IMR-90 (cell line): ENCODE results near the gene DNAH17. TPM values are rescaled to one million over a fixed set of nuclear protein-coding genes. Genes with fewer than 3 reads are reported as not detected.

Experiments
- ATAC-seq: fragments of 200-7000 bp; cut with Tn5 transposase; 2 replicates; pipeline ENCODE4 v1.9.1; 2020; ENCODE audit warnings: low read depth, mild to moderate bottlenecking, moderate library complexity
- BruUV-seq: library from RNA; stranded (reverse); fragments of 400-500 nt; replicated peaks from 2 replicates; lab custom pipeline; 2021; lab: Mats Ljungman, UMichigan
- CTCF ChIA-PET: fragments of 300-600 bp; formaldehyde crosslinking; extraction: SDS; loops from one replicate; lab custom pipeline; 2021; ENCODE audit warnings: antibody characterized with exemption; lab: Yijun Ruan, JAX
- POLR2A ChIA-PET: fragments of 300-600 bp; sonication (Branson Sonifier 250); formaldehyde crosslinking; loops from one replicate; lab custom pipeline; 2022; ENCODE audit warnings: antibody characterized with exemption; ENCODE audit not compliant: unreplicated experiment; lab: Charles Lee
- DNase-seq: peaks from one replicate; pipeline ENCODE4 v3.0.0; 2013
- H2AFZ ChIP-seq: replicated peaks from 2 replicates; pipeline ENCODE3; 2013; ENCODE audit warnings: low read length, mild to moderate bottlenecking; ENCODE audit not compliant: poor library complexity
- H2AK5ac ChIP-seq: 2 replicates; pipeline ENCODE4 v1.6.1; 2013; ENCODE audit warnings: low read depth, low read length, inconsistent platforms
- H2AK9ac ChIP-seq: replicated peaks from 2 replicates; pipeline ENCODE3; 2013; ENCODE audit warnings: mild to moderate bottlenecking, low read depth, low read length, moderate library complexity; ENCODE audit not compliant: poor library complexity
- H2BK120ac ChIP-seq: 2 replicates; pipeline ENCODE4 v1.6.1; 2013; ENCODE audit warnings: low read depth, low read length, inconsistent platforms
- H2BK15ac ChIP-seq: 3 replicates; pipeline ENCODE4 v1.6.1; 2013; ENCODE audit warnings: low read depth, low read length, inconsistent platforms
- H2BK20ac ChIP-seq: 2 replicates; pipeline ENCODE4 v1.6.1; 2013; ENCODE audit warnings: low read depth, mild to moderate bottlenecking, inconsistent platforms, low read length, moderate library complexity
- H2BK5ac ChIP-seq: 2 replicates; pipeline ENCODE4 v1.6.1; 2013; ENCODE audit warnings: mild to moderate bottlenecking, low read depth, low read length, inconsistent platforms; ENCODE audit not compliant: poor library complexity, severe bottlenecking
- H3K14ac ChIP-seq: replicated peaks from 2 replicates; pipeline ENCODE4 v1.6.1; 2013; ENCODE audit warnings: low read depth, low read length, inconsistent platforms
- H3K18ac ChIP-seq: 2 replicates; pipeline ENCODE4 v1.6.1; 2013; ENCODE audit warnings: low read depth, low read length, control low read depth
- H3K23ac ChIP-seq: 2 replicates; pipeline ENCODE4 v1.6.1; 2013; ENCODE audit warnings: low read depth, low read length, inconsistent platforms
- H3K27ac ChIP-seq: 2 replicates; pipeline ENCODE4 v1.5.1; 2013; ENCODE audit warnings: mild to moderate bottlenecking, control low read depth, low read length; ENCODE audit not compliant: insufficient read depth
- H3K27me3 ChIP-seq: 2 replicates; pipeline ENCODE4 v1.6.1; 2013; ENCODE audit warnings: low read length; ENCODE audit not compliant: control insufficient read depth, insufficient read depth
- H3K36me3 ChIP-seq: 2 replicates; pipeline ENCODE4 v1.6.1; 2013; ENCODE audit warnings: low read length, mixed read lengths; ENCODE audit not compliant: control insufficient read depth, insufficient read depth
- H3K4ac ChIP-seq: 2 replicates; pipeline ENCODE4 v1.6.1; 2013; ENCODE audit warnings: low read depth, low read length, inconsistent platforms
- H3K4me1 ChIP-seq: 2 replicates; pipeline ENCODE4 v1.6.1; 2013; ENCODE audit warnings: low read length, mixed read lengths; ENCODE audit not compliant: control insufficient read depth, insufficient read depth
- H3K4me2 ChIP-seq: 2 replicates; pipeline ENCODE4 v1.6.1; 2013; ENCODE audit warnings: low read depth, mild to moderate bottlenecking, control low read depth, low read length, moderate library complexity
- H3K4me3 ChIP-seq: 2 replicates; pipeline ENCODE4 v1.5.1; 2013; ENCODE audit warnings: low read depth, mild to moderate bottlenecking, control low read depth, low read length, moderate library complexity; ENCODE audit not compliant: insufficient read depth
- H3K56ac ChIP-seq: 2 replicates; pipeline ENCODE4 v1.6.1; 2013; ENCODE audit warnings: low read length, inconsistent platforms; ENCODE audit not compliant: insufficient read depth; ENCODE audit errors: extremely low read depth
- H3K79me1 ChIP-seq, 2 experiments: 2 replicates each; pipeline ENCODE4 v1.6.1; 2013; ENCODE audit warnings: low read length in 2 of 2, inconsistent platforms in 1 of 2, low read depth in 1 of 2
- H3K9ac ChIP-seq: 2 replicates; pipeline ENCODE4 v1.6.1; 2013; ENCODE audit warnings: low read depth, low read length, control low read depth
- H3K9me1 ChIP-seq: 2 replicates; pipeline ENCODE4 v1.6.1; 2013; ENCODE audit warnings: low read length, inconsistent platforms; ENCODE audit not compliant: insufficient read depth
- H3K9me3 ChIP-seq: 2 replicates; pipeline ENCODE4 v1.6.1; 2013; ENCODE audit warnings: low read length; ENCODE audit not compliant: control insufficient read depth, insufficient read depth
- H4K20me1 ChIP-seq: 2 replicates; pipeline ENCODE4 v1.6.1; 2013; ENCODE audit warnings: low read length, inconsistent platforms; ENCODE audit not compliant: insufficient read depth
- H4K5ac ChIP-seq: 2 replicates; pipeline ENCODE4 v1.6.1; 2013; ENCODE audit warnings: mild to moderate bottlenecking, low read depth, low read length, control low read depth
- H4K8ac ChIP-seq, 2 experiments: 2 replicates each; pipeline ENCODE4 v1.6.1; 2013; ENCODE audit warnings: low read depth in 2 of 2, low read length in 2 of 2, control low read depth in 1 of 2, inconsistent platforms in 1 of 2
- H4K91ac ChIP-seq: 2 replicates; pipeline ENCODE4 v1.6.1; 2013; ENCODE audit warnings: low read depth, low read length, inconsistent platforms; ENCODE audit not compliant: insufficient read depth
- WGBS, 2 experiments: methylation state at CpG; one replicate each; pipeline versions ENCODE4 v1.1.5 to v1.1.7; 2013; ENCODE audit warnings: missing lambda C conversion rate in 2 of 2; ENCODE audit not compliant: insufficient read length in 1 of 2; ENCODE audit errors: extremely low coverage in 2 of 2; 5-methylcytosine and 5-hydroxymethylcytosine counted together
- dilution Hi-C: fragments of 300-500 bp; cut with HindIII; formaldehyde crosslinking; loops from one replicate; pipeline ENCODE4 v1.14.3; 2018; ENCODE audit warnings: low sequenced_read_pairs; ENCODE audit not compliant: unreplicated experiment
- in situ Hi-C: fragments of 300-500 bp; cut with MboI; formaldehyde crosslinking; loops from 3 replicates; pipeline ENCODE4 v1.14.3; 2019; ENCODE audit warnings: low sequenced_read_pairs, inconsistent platforms, mixed read lengths
- intact Hi-C: fragments of 100-400 bp; cut with micrococcal nuclease; formaldehyde crosslinking; loops from 2 replicates; pipeline ENCODE4 v1.10.0; 2022
- polyA plus RNA-seq, 3 experiments: library from polyadenylated mRNA; depleted of rRNA; stranded (reverse); fragments of >200 nt; gene quantifications; 2 replicates each; pipeline ENCODE4 v1.2.3, GENCODE V29; 2012; ENCODE audit warnings: low replicate concordance in 1 of 3
- total RNA-seq: library from RNA; depleted of rRNA; stranded (reverse); fragments of >200 nt; gene quantifications from 2 replicates; pipeline ENCODE4 v1.2.3, GENCODE V29; 2012
- TF ChIP-seq, protein P1 (sequence below): fragments of 150-350 bp; IDR thresholded peaks from 2 replicates; pipeline ENCODE4 v1.6.1; 2016; ENCODE audit warnings: low read depth, mild to moderate bottlenecking, low read length, moderate library complexity, borderline replicate concordance

The DNAH17 gene
- total and polyA plus RNA-seq, 2 of the 4 experiments (the other 2 are of a cell fraction): not detected

DNA sequence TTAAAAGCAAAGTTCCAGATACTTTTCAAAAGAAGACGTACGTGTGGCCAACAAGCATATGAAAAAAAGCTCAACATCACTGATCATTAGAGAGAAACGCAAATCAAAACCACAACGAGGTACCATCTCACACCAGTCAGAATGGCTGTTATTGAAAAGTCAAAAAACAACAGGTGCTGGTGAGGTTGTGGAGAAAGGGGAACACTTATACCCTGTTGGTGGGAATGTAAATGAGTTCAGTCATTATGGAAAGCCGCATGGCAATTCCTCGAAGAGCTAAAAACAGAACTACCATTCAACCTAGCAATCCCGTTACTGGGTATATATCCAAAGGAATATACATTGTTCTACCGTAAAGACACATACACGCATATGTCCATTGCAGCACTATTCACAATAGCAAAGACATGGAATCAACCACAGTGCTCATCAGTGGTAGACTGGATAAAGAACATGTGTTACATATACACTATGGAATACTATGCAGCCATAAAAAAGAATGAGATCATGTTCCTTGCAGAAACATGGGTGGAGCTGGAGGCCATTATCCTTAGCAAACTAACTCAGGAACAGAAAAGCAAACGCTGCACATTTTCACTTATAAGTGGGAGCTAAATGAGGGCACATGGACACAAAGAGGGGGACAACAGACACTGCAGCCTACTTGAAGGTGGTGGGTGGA, 31.1 kb upstream of the DNAH17 start:
- Histone ChIP-seq H2AK9ac (no peak overlapping the region), H2BK120ac (no peak overlapping the region), H2AK5ac (no peak overlapping the region), H3K4me3 (no peak overlapping the region), H4K8ac (no peak overlapping the region), H2BK20ac (no peak overlapping the region), H3K27me3 (peaks cover 10% of the 10 kb centered on the region), H3K27ac (no peak overlapping the region), H3K23ac (no peak overlapping the region), H3K9me3 (no peaks in the 10 kb centered on the region), H2AFZ (no peak overlapping the region), H3K4me2 (no peak overlapping the region), H3K79me1 (no peaks in the 10 kb centered on the region), H3K9ac (no peak overlapping the region), H4K91ac (no peak overlapping the region), H3K18ac (no peak overlapping the region), H4K20me1 (no peaks in the 10 kb centered on the region), H2BK5ac (no peak overlapping the region), H4K5ac (no peak overlapping the region), H3K9me1 (0 out of 2 replicates have a peak, but pooled peaks cover 7% of the 10 kb centered on the region), H3K4me1 (peaks cover 8% of the 10 kb centered on the region; the same call in 1 of the 2 replicates), H3K56ac (no peak overlapping the region), H2BK15ac (no peak overlapping the region), H3K36me3 (no peaks in the 10 kb centered on the region), H3K4ac (no peak overlapping the region), H3K14ac (no peak overlapping the region)
- POLR2A ChIA-PET: no interaction called here
- DNase-seq (no peak), ATAC-seq (no peak)
- intact Hi-C loops (loop anchor here (10.0 kb wide), 1 partner anchor 1923 kb away; no protein-coding TSS in a partner anchor), dilution Hi-C loops (no loop called here), in situ Hi-C loops (no loop called here)
- WGBS, 2 experiments: no CpG with 5 or more reads among the region's 10 CpGs
- CTCF ChIA-PET: no interaction called here
- TF ChIP-seq, protein P1, sequence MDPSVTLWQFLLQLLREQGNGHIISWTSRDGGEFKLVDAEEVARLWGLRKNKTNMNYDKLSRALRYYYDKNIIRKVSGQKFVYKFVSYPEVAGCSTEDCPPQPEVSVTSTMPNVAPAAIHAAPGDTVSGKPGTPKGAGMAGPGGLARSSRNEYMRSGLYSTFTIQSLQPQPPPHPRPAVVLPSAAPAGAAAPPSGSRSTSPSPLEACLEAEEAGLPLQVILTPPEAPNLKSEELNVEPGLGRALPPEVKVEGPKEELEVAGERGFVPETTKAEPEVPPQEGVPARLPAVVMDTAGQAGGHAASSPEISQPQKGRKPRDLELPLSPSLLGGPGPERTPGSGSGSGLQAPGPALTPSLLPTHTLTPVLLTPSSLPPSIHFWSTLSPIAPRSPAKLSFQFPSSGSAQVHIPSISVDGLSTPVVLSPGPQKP: no peak
- BruUV-seq: no TSS peak
